K562 (cell line): ENCODE measurements around the gene NEURL4. TPM values are rescaled to one million over a fixed set of nuclear protein-coding genes. Genes with fewer than 3 reads are reported as not detected.

Source experiments
- ATAC-seq: fragments of 200-7000 bp; cut with Tn5 transposase; 3 replicates; pipeline ENCODE4 v1.9.1; 2020; ENCODE audit warnings: moderate library complexity
- BruUV-seq: library from RNA; stranded (reverse); fragments of 400-500 nt; replicated peaks from 2 replicates; lab custom pipeline; 2021; lab: Mats Ljungman, UMichigan
- CTCF ChIA-PET: fragments of 300-600 bp; formaldehyde crosslinking; extraction: SDS; loops from one replicate; lab custom pipeline; 2021; ENCODE audit warnings: low intra/inter-chr PET ratio; lab: Yijun Ruan, JAX
- POLR2A ChIA-PET: fragments of 300-600, 350-650 bp; sonication (Branson Sonifier 250); formaldehyde crosslinking; extraction: SDS; loops from one replicate; lab custom pipeline; 2021; ENCODE audit warnings: antibody characterized with exemption, inconsistent platforms; lab: Yijun Ruan, JAX
- DNase-seq, 4 experiments: peaks; one replicate each; pipeline versions ENCODE4 v3.0.0 to v3.0.0-alpha.2; 2011 to 2018; ENCODE audit warnings: low spot score in 3 of 4, mixed read lengths in 3 of 4; ENCODE audit errors: extremely low read depth in 1 of 4
- FAIRE-seq: peaks from 2 replicates; lab custom pipeline; 2011; peaks lifted over from hg19 to GRCh38; lab: Jason Lieb, UNC
- H2AFZ ChIP-seq: 2 replicates; pipeline ENCODE4 v1.6.0; 2011; ENCODE audit warnings: low read depth, low read length, control low read depth, inconsistent platforms
- H3K27ac ChIP-seq: fragments of 200-600 bp; 3 replicates; pipeline ENCODE4 v1.8.0; 2011; ENCODE audit warnings: low read depth, mild to moderate bottlenecking, control low read depth, inconsistent platforms, low read length, moderate library complexity, mixed read lengths; ENCODE audit errors: extremely low read depth
- H3K27me3 ChIP-seq, 2 experiments: fragments of 300-600 bp in 1 of 2; 2 replicates in 1 of 2; 3 replicates in 1 of 2; pipeline versions ENCODE4 v1.6.0 to v1.8.0; 2011; ENCODE audit warnings: inconsistent platforms in 2 of 2, low read length in 2 of 2, mild to moderate bottlenecking in 1 of 2, mixed read lengths in 1 of 2, moderate library complexity in 1 of 2; ENCODE audit not compliant: control insufficient read depth in 2 of 2, insufficient read depth in 2 of 2
- H3K36me3 ChIP-seq: fragments of 300-600 bp; 3 replicates; pipeline ENCODE4 v1.8.0; 2011; ENCODE audit warnings: mild to moderate bottlenecking, low read length, inconsistent platforms; ENCODE audit not compliant: control insufficient read depth, insufficient read depth
- H3K4me1 ChIP-seq, 2 experiments: fragments of 200-600 bp in 1 of 2; replicated peaks in 1 of 2; 2 replicates in 1 of 2; 3 replicates in 1 of 2; pipeline versions ENCODE4 v1.5.1 to v1.8.0; 2011; ENCODE audit warnings: inconsistent platforms in 2 of 2, low read length in 2 of 2, mild to moderate bottlenecking in 1 of 2, mixed read lengths in 1 of 2, moderate library complexity in 1 of 2; ENCODE audit not compliant: control insufficient read depth in 2 of 2, insufficient read depth in 2 of 2
- H3K4me2 ChIP-seq: 2 replicates; pipeline ENCODE4 v1.6.1; 2011; ENCODE audit warnings: low read length, control low read depth, inconsistent platforms, mixed read lengths; ENCODE audit not compliant: insufficient read depth
- H3K4me3 ChIP-seq: fragments of 200-600 bp; sonication (generic), shearing (Covaris generic); 2 replicates; pipeline ENCODE4 v1.5.1; 2016; ENCODE audit warnings: control low read depth, inconsistent platforms
- H3K79me2 ChIP-seq: fragments of 200-600 bp; 3 replicates; pipeline ENCODE4 v1.8.0; 2011; ENCODE audit warnings: low read length, inconsistent platforms; ENCODE audit not compliant: control insufficient read depth, insufficient read depth
- H3K9ac ChIP-seq, 2 experiments: 2 replicates each; pipeline versions ENCODE4 v1.6.0 to v1.6.1; 2011; ENCODE audit warnings: low read depth in 2 of 2, low read length in 2 of 2, control low read depth in 1 of 2, inconsistent platforms in 1 of 2, mild to moderate bottlenecking in 1 of 2, mixed read lengths in 1 of 2; ENCODE audit not compliant: insufficient read depth in 1 of 2
- H3K9me1 ChIP-seq: one replicate; pipeline ENCODE4 v1.6.0; 2011; ENCODE audit warnings: inconsistent platforms, mild to moderate bottlenecking, low read length, moderate library complexity; ENCODE audit not compliant: control insufficient read depth, insufficient read depth
- H3K9me3 ChIP-seq: replicated peaks from 2 replicates; pipeline ENCODE4 v1.5.1; 2011; ENCODE audit warnings: low read depth, low read length, inconsistent platforms; ENCODE audit not compliant: control insufficient read depth, insufficient read depth
- H4K20me1 ChIP-seq: replicated peaks from 2 replicates; pipeline ENCODE4 v1.6.1; 2011; ENCODE audit warnings: low read length, inconsistent platforms, mixed read lengths; ENCODE audit not compliant: control insufficient read depth, insufficient read depth
- EP400 ChIP-seq: fragments of 450-650 bp; IDR thresholded peaks from 2 replicates; pipeline ENCODE4 v1.6.1; 2017; ENCODE audit warnings: antibody characterized with exemption, mild to moderate bottlenecking, moderate library complexity
- HES1 ChIP-seq: fragments of 450-650 bp; IDR thresholded peaks from 2 replicates; pipeline ENCODE4 v1.6.1; 2016; ENCODE audit warnings: low read depth, mild to moderate bottlenecking, moderate library complexity
- L3MBTL2 ChIP-seq: fragments of 450-650 bp; IDR thresholded peaks from 2 replicates; pipeline ENCODE4 v1.6.1; 2016; ENCODE audit warnings: mild to moderate bottlenecking, moderate library complexity
- NCOA4 ChIP-seq: fragments of 450-650 bp; IDR thresholded peaks from 2 replicates; pipeline ENCODE4 v1.6.1; 2018; ENCODE audit warnings: mild to moderate bottlenecking; ENCODE audit not compliant: partially characterized antibody
- NFIC ChIP-seq: fragments of 450-650 bp; IDR thresholded peaks from 2 replicates; pipeline ENCODE4 v1.6.1; 2017; ENCODE audit warnings: mild to moderate bottlenecking, inconsistent platforms
- NRF1 ChIP-seq, 2 experiments: fragments of 450-650 bp; IDR thresholded peaks in 1 of 2; conservative IDR thresholded peaks in 1 of 2; 2 replicates each; pipeline ENCODE4 v1.6.1; 2014; ENCODE audit warnings: mild to moderate bottlenecking in 2 of 2
- SIN3B ChIP-seq: fragments of 450-650 bp; IDR thresholded peaks from 2 replicates; pipeline ENCODE4 v1.6.1; 2017; ENCODE audit warnings: low read depth, mild to moderate bottlenecking, moderate library complexity
- ZNF668 ChIP-seq: fragments of 250-450 bp; sonication (Bioruptor Pico); IDR thresholded peaks from 2 replicates; pipeline ENCODE4 v1.8.0; 2022; ENCODE audit warnings: mild to moderate bottlenecking, inconsistent platforms
- ZNF740 ChIP-seq, 3 experiments: fragments of 200-800 bp in 1 of 3; sonication (Bioruptor generic) in 1 of 3; sonication (generic) in 1 of 3; formaldehyde crosslinking in 1 of 3; IDR thresholded peaks; 2 replicates each; pipeline versions ENCODE4 v1.6.1 to v1.8.0; 2016 to 2022; ENCODE audit warnings: mild to moderate bottlenecking in 2 of 3, missing compliant biosample characterization in 2 of 3, missing genetic modification characterization in 2 of 3, missing genetic modification reagents in 1 of 3
- WGBS: fragments of 100-300 bp; shearing (Covaris generic); methylation state at CpG from one replicate; pipeline ENCODE4 v1.1.6; 2016; ENCODE audit warnings: low coverage, mixed read lengths; ENCODE audit not compliant: insufficient coverage; ENCODE audit errors: missing lambda C conversion rate; 5-methylcytosine and 5-hydroxymethylcytosine counted together
- in situ Hi-C: fragments of 300-500 bp; cut with MboI; formaldehyde crosslinking; loops from 4 replicates; pipeline ENCODE4 v1.15.0; 2018; ENCODE audit warnings: inconsistent platforms, mixed read lengths
- intact Hi-C: fragments of 100-400 bp; cut with micrococcal nuclease; formaldehyde crosslinking; loops from 2 replicates; pipeline ENCODE4 v1.14.2; 2022
- polyA plus RNA-seq, 8 experiments: library from polyadenylated mRNA; depleted of rRNA in 4 of 8; stranded (reverse) in 5 of 8; unstranded in 3 of 8; fragments of >200 nt; fragmentation: Nextera tagmentation in 2 of 8; fragmentation: Illumina TruSeq in 1 of 8; extraction: Ambion mirVana in 2 of 8; extraction: Trizol in 1 of 8; gene quantifications; 2 replicates each; pipeline versions ENCODE4 v1.2.1 to v1.2.3, GENCODE V29; 2011 to 2014; ENCODE audit warnings: inconsistent platforms in 1 of 8, missing spikeins in 1 of 8
- total RNA-seq, 7 experiments: library from RNA; depleted of rRNA in 6 of 7; stranded (reverse); fragments of >200 nt in 6 of 7; fragmentation: Illumina TruSeq in 2 of 7; extraction: Trizol in 2 of 7; gene quantifications; 2 replicates each; pipeline versions ENCODE4 v1.2.1 to v1.2.3, GENCODE V29; 2011 to 2021; ENCODE audit warnings: low replicate concordance in 1 of 7

The NEURL4 gene
- total and polyA plus RNA-seq, 9 of the 15 experiments (the other 6 are each of a cell fraction or from before 2014, with no cell fraction given), result 0.08 to 37.4 (median 11.5) TPM

GRCh38 chr17:7281953-7282751 lies 47.0 kb downstream of the NEURL4 start:
- BruUV-seq, result TSS peak; percentile 68
- Histone ChIP-seq H4K20me1 (no peaks in the 10 kb centered on the region; the same call in 1 of the 2 replicates), H3K4me3 (peak overlapping the region; percentile 65), H2AFZ (peak overlapping the region; percentile 61), H3K9me1 (no peaks in the 10 kb centered on the region), H3K36me3 (0 out of 3 replicates have a peak, but pooled peaks cover 3% of the 10 kb centered on the region), H3K9me3 (no peaks in the 10 kb centered on the region), H3K27me3 (no peaks in the 10 kb centered on the region), H3K4me2 (peak overlapping the region; percentile 73), H3K4me1 (peaks cover 15 to 44% of the 10 kb centered on the region in 2 experiments; a peak in 4 of 5 replicates), H3K27ac (peak overlapping the region; percentile 39), H3K9ac (peak overlapping the region; percentile 65 to 91), H3K79me2 (no peaks in the 10 kb centered on the region; the same call in 2 of the 3 replicates)
- WGBS, result 0% methylated on average over 14 of the region's 43 CpGs
- DNase-seq (peak in 3 of 4 experiments; percentile 28 to 44 (median 35)), FAIRE-seq (no peak), ATAC-seq (peak; percentile 2)
- POLR2A ChIA-PET, result interaction anchor here (0.6 to 1.8 kb wide), 9 partner anchors 12 to 874 kb away, joined by 3 to 6 read pairs (median 4); no protein-coding TSS in a partner anchor
- no peak for TF ChIP-seq NCOA4
- TF ChIP-seq ZNF740 (CRISPR knock-in tag; IDR thresholded peaks at IDR 0.05), result peak; percentile 72
- no peak for TF ChIP-seq ZNF740 (tag; IDR thresholded peaks at IDR 0.05)
- peak; percentile 18; the same call in 1 of the 2 replicates for TF ChIP-seq SIN3B
- TF ChIP-seq EP400, result 0 out of 2 replicates have a peak, but pooled peaks have one; percentile 17
- peak; percentile 77 to 80 for TF ChIP-seq NRF1 (conservative IDR thresholded peaks at IDR 0.05 in 1 of 2, IDR thresholded peaks at IDR 0.05 in 1 of 2)
- TF ChIP-seq NFIC, result peak; percentile 72
- TF ChIP-seq L3MBTL2, result 0 out of 2 replicates have a peak, but pooled peaks have one; percentile 3
- no peak for TF ChIP-seq ZNF668
- TF ChIP-seq HES1, result no peak
- intact Hi-C loops (loop anchor here (2.0 to 5.0 kb wide), 2 partner anchors 45 to 63 kb away; partner anchors contain the start of gene PHF23), in situ Hi-C loops (loop anchor here (5.0 kb wide), 1 partner anchor 60 kb away; no protein-coding TSS in a partner anchor)
- CTCF ChIA-PET, result interaction anchor here (2.1 to 2.3 kb wide), 2 partner anchors 14 to 63 kb away, joined by 19 to 32 read pairs; no protein-coding TSS in a partner anchor
